Right lobe of liver (tissue), 4 donors: ENCODE measurements around the gene MBLAC1.

Experiments
- CTCF ChIP-seq, 4 donors: fragments of 200-600 bp in 3 of 4; fragments of 450-650 bp in 1 of 4; IDR thresholded peaks; one replicate each; pipeline versions ENCODE4 v1.5.1 to v1.8.0; 2016 to 2022; ENCODE audit warnings: antibody characterized with exemption in 4 of 4, mild to moderate bottlenecking in 2 of 4
- POLR2A ChIP-seq: fragments of 450-650 bp; IDR thresholded peaks from one replicate; pipeline ENCODE4 v1.6.1; 2017; ENCODE audit warnings: antibody characterized with exemption, mild to moderate bottlenecking
- donor health status: DM: no; HTN: no; CAD: no.
- donor health status: DM: no; HTN: no; CAD: no.
- donor health status: DM: no; HTN: yes; CAD: no.

GRCh38 chr7:100171840-100172239, 45.1 kb downstream of the MBLAC1 start:
- TF ChIP-seq CTCF (IDR thresholded peaks at IDR 0.05) (no peak), POLR2A (no peak)
